ENCODE measurements around the gene MRRF.

The MRRF gene

GRCh38 chr9:122380293-122380692 lies 115.6 kb downstream of the MRRF start:
- no peak for TF ChIP-seq POLR2A (IDR thresholded peaks at IDR 0.05; ENCODE audit: low read depth, low read length)
- no peak for TF ChIP-seq TAF1 (IDR thresholded peaks at IDR 0.05; ENCODE audit: borderline replicate concordance, low read depth, low read length)
- TF ChIP-seq POLR2AphosphoS5 (IDR thresholded peaks at IDR 0.05; ENCODE audit: low read depth, low read length): no peak
- FAIRE-seq (no peak), DNase-seq (ENCODE audit: insufficient read length) (no peak)

Measured in GM12892 (cell line).